GM21367 (cell line): ENCODE data around the gene MSI2.

Source experiments
- ATAC-seq: cut with Tn5 transposase; IDR thresholded peaks from one replicate; pipeline ENCODE4 v1.9.1; 2021; ENCODE audit not compliant: unreplicated experiment

MSI2 gene

DNA sequence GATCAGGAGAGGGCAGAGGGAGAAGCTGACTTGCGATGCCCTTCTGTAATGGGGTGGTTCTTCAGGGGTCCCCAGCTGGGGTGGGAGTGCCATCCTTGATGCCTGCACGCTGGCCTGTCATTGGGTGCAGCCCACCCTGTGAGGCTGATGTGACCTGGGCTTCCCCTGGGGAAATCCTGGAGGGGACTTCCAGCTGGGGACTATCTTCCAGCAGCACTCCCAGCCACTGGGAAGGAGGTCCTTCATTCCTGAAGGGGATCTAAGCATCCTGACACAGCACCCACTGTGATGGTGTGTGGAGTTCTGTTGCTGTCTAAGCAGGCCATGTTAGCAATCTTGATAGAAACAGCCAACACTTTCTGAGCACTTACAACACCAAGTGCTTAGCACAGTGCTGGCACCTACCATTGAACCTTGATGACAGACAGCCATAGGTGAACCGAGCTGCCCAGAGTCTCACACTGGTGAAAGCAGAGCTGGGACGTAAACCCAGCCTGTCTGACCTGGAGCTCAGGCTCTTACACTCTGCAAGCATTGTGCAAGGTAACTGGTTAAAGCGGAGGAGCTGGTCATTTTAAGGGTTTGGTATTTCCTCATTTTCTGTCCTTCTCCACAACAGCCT lies 277.5 kb downstream of the MSI2 start:
- no peak for ATAC-seq

DNA sequence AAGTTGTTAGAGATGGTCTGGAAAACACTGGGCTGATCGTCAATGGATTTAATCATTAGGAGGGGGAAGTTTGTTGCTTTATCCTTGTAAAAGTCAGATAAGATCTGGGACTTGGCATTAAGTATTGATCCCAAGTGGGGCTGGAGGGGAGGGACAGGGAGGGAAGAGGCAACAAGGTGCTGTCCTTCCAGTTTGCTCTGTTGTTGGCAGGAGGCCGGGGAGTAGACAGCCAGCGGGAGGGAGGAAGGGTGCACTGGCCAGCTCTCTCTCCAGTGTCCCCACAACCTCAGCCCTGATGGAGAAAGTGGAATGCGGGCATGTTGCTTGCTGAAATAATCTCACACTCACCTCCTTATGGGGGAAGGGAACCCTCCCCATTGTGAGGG lies 278.5 kb downstream of the MSI2 start:
- no peak for ATAC-seq

DNA sequence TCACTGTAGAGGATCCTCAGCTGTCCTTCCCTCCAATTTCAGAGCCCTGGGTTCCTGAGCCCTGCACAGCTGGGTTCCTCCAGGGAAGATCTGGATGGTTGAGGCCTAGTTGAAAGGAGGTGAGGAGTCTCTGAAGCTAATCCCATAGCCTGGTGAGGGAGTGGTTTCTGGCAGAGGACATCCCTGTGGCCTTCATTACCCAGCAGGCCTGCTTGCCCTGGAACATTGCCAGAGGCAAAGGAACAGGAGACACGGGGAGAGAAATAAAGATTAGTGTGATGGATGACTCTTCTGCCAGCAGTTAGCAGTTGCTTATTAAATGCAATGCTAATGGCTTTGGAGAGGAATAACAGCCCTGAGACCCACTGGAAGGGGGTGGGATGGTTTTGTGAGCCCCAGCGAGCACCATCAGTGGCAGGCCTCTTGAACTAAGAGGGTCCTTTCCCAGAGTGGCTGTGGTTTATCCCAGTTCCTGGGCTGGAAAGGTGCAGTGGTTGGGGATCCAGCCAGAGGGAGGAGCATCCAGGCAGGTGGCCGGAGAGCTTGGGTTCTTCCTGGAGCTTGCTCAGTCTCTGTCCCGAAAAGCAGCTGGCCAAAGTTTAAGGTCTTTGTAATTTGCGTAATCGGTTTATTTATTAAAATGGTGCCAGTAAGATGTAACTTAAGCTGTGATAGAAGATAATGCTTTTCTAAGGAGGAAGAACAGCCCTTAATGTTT lies 279.1 kb downstream of the MSI2 start:
- ATAC-seq = no peak

DNA sequence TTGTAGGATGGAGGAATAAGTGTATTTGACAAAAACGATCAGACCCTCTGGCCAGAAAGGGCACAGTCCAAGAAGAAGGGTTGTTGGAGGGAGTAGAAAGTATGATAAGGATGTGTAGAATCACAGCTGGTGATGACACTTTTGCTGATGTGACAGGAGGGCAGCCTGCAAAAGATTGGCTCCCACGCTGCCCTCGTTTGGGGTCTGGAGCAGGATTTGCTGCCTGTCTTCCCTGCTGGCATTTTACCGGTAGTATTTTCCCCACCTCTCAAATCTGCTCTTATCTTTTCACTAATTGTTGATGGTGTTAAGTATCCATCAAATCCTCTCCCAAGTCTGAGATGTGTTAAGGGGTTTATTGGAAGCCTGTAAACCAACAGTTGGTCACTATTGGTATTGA lies 280.0 kb downstream of the MSI2 start:
- ATAC-seq = no peak

DNA sequence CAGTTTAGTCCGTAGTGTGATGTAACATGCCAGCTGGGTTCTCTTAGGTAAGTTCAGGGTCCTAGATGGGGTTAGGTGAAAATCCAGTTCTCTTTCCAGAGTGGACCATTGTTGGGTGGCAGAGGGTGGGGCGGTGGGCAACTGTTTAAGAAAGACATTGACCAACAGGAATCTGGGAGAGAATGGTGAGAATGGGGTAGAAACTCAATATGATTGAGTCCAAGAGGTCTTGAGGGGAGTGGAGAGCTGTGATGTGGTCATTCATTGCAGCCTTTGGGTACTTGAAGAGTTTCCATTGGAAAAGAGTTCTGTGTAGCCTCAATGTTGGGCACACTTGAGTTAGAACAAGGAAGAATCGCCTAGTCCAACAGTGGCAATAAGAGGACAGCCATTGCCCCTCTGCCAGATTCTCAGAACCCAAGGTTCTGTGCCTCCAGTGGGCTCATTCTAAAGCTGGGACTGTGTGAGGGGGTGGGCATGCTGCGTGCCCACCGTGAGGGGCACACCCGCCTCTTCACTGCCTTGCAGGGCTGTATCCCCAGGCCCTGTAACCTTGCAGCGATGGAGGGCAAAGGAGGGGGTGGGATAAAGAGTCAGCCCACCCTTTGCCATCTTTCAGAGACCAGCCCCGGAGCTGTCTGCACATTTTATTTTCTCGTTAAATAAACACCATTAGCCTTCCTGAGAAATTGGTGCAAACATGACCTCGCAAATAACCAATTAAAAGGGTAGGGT lies 280.6 kb downstream of the MSI2 start:
- ATAC-seq = no peak

DNA sequence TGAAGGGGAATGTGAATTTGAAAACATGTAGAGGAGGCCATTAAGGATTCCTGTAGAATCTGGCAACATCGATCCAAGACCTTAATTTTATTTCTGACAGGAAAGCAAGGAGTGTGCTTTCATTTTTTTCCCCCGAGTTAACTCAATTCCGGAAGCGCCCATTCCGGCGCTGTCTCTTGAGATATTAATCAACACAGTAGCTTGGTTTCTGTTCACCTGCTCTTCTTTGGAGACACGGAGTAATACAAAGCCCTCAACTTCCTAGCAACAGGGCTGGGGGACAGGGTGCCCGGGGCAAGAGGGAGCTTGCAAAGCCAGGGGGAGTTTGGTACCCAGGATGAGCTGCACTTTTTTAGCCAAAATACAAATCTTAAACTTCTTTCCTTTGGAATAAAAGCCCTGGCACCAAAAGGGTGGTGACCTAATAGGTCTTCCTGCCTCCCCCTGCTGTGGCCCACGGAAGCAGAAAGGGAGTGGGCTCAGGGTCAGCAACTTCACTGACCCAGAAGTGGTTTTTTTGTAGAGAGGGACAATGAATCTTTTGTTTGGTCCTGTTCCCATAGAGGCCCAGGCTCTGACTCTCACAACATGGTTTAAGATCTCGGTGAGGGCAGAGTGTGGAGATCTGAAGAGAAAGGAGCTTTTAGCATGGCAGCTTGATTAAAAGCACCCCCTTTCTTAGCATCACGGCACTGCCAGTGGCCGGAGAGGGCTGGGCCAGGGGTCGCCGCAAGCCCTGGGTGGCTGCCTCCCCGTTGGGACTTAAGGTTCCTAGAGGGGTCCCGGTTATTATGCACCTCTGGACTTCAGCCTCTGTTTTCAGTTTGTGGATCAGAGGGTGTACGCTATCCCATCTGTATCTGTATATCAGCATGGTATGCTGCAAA lies 281.4 kb downstream of the MSI2 start:
- no peak for ATAC-seq

DNA sequence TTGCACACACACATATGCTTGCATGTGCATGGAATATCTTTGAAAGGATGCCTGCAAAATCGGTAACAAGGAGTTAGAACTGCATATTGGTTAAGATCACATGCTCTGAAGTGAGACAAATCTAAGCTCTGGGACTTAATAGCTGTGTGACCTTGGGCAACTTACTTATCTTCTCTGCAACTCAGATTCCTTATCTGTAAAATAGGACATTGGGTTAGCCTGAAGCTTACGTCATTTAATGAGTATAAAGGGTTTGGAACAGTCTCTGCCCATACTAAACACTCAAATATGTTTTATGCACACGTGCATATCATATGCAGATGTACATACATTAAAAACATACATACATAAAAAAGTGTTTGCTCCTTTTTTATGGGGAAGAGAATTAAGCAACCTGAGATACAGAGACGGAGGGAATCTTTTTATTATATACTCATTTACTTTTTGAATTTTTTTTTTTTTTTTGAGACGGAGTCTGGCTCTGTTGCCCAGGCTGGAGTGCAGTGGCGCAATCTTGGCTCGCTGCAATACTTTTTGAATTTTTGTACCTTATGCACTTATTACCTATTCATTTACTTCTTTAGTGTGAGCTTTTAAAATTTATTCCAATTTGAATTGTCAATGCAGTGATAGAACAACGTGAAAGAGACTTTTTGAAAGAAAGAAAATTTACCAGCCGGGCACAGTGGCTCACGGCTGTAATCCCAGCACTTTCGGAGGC lies 282.6 kb downstream of the MSI2 start:
- ATAC-seq = no peak

DNA sequence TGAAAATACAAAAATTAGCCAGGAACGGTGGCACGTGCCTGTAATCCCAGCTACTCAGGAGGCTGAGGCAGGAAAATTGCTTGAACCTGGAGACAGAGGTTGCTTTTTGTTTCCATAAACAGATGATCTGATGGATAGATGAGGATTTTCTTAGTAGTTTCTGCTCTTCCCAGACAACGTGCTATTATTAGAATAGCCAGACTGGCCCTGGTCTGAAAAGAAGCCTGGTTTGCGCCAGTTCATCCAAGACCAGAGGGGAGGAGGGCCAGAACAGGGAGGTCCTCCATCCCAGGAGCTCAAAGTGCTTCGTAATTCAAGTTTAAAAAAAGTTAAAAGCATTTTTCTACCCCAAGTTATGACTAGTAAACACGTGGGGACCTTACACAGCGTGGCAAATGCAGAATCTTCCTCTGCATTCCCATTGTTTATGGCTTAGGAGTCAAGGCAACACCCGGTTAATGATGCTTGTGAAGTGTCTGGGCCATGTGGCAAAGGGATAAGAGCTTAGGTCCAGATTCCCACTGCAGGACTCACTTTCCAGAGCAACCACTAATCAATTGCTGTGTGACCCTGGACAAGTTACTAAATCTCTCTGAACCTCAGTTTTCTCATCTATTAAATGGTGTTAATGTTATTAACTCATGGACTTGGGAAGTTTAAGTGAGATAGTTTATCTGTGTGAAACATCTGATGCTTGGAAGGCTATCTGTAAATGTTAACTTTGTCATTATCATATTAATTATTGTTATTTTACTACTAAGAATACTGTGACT lies 283.4 kb downstream of the MSI2 start:
- no peak for ATAC-seq

DNA sequence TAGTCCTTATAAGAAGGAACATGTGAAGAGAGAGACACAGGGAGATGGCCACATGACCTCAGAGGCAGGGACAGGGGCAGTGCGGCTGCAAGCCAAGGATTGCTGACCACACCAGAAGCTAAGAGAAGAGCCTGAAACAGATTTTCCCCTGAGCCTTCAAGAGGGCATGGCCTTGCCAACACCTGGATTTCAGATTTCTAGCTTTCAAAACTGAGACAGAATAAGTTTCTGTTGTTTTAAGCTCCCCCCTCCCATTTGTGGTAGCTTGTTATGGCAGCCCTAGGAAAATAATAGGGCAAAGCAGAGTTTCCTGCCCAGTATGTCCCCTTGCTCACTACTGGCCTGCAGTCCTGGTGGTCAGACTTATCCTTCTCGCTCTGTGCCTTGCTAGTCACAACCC lies 284.3 kb downstream of the MSI2 start:
- no peak for ATAC-seq

DNA sequence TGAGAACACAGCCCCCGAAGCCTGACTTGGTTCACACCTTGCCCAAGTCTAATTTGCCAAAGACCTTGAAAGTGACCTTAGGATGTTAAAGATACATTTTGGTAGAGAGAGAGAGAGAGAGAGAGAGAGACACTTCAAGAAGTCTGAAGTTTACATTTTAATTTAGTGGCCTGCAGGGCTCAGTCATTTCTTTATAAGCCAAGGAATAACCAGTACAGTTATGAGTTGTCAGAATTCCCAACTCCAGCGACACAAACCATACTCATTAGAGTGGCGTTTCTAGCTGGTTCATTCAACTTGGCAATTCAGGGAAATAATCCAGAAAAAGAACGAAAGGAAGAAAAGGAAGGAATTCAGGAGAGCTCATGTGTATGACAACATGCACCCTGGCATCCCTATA lies 284.7 kb downstream of the MSI2 start:
- no peak for ATAC-seq

DNA sequence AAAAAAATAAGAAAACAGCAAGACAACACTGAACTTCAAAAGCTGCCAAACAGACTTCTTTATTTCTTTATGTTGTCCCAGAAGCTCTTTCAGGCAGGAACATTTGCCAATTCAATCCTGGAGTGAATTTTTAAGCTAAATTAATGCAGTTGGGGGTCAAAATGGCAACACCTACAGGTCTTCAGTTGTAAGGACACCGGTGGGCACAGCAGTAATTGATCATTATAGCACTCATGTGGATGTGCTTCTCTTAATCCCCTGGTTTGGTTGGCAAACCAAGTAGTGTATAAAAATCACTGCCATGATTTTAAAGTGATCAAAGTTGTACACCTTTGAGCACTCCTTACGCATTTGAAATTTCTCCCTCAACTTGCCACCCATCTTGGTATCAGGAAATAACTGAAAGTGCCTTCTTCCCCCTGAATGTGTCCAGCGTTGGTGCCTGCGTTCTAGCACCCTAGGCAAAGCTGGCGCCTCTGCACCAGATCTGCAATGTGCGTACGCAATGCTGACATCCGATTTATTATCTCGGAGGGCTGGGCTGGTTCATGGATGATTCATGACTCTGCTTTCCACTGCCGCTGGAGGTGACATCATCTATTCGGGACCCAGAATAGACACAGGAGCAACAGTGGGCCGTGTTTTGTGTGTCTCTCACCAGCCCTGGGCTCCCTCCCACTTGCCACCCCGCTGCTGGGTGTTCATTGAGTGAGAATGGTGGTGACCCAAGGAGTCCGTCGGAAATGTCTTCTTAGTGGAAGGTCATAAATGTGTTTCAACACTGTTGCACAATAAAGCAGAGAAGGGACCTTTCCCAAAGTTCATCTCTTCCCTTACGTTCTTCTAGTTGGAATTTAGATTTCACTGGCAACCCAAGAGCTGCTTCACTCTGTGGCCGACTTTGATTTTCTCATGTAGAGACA lies 285.4 kb downstream of the MSI2 start:
- no peak for ATAC-seq

DNA sequence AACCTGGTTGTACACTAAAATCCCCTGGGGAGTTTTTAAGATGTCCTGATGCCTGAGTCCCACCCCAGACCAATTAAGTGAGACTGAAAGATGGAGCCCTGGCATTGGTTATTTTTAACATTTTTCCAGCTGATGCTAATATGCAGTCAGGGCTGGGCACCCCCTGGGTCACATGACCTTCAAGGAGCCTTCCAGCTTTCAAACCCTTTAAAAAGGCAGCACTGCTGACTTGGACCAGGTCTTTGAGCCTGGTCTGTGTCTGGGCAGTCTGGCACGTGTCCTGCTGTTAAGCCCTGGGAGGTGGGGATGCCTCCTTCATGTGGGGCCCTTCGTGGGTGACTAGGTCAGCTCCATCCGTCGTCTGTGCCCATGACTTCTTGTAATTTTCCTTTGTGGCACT lies 286.2 kb downstream of the MSI2 start:
- ATAC-seq = no peak

DNA sequence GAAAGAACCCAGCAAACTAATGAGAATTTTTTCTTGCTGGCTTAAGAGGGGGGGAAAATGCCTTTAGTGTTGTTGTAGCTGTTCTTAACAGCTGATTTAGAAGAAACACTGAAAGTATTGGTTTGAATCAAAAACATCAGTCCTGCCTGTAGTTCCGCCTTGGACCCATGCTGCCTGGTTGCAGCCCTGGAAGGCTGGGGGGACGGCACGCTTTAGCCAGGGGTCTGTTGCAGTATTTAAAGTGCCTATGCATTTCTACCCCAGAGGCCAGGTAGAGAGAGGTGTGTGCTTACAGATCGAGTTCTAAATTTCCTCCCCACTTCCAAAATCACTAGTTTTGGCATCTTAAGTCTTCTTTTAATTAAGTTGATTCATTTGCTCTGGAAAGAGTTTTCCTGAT lies 286.9 kb downstream of the MSI2 start:
- no peak for ATAC-seq

DNA sequence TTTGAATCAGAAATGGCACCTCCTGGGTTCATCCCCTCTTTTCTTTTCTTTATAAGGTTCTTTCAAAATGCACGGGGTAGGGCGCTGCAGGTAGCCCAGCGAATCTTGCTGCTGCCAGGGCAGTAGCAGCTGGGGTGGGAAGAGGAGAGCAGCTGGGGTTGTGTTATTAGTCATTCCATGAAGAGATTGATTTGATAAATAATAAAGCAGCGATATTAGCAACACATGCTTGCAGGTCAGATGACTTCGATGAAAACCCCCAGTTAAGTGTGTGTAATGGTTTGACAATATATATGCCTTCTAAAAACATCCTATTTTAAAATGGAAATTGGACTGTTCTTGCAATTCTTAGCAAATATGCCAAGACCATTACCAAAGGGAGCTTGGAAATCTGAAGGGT lies 288.1 kb downstream of the MSI2 start:
- no peak for ATAC-seq

DNA sequence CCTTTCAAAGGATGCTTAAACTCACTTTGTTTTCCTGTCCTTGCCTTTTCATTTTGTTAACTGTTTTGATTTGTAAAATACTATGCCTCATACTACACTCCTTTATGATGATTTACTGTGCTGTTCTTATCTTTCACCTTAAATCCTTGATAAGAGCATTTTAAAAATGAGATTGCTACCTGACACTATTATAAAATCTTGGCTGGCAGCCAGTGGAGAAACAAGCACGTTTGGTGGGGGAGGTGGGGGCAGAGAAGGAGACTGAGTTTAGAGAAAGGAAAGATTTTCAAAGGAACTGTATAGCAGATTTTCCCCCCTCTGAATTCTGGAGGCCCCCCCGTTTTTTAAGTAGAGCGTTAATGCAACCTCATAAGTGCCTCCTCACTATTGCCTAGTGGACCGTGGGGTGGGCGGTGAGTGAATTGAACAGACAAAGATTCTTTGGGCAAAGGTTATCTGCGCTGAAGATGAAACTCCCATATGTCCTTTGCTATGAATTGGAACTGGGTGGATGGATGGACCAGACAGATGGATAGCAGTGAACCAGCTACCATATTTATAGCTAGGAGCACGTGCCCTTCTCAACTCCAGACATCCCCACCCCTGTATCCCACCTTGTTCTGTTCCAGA lies 288.6 kb downstream of the MSI2 start:
- ATAC-seq = no peak

DNA sequence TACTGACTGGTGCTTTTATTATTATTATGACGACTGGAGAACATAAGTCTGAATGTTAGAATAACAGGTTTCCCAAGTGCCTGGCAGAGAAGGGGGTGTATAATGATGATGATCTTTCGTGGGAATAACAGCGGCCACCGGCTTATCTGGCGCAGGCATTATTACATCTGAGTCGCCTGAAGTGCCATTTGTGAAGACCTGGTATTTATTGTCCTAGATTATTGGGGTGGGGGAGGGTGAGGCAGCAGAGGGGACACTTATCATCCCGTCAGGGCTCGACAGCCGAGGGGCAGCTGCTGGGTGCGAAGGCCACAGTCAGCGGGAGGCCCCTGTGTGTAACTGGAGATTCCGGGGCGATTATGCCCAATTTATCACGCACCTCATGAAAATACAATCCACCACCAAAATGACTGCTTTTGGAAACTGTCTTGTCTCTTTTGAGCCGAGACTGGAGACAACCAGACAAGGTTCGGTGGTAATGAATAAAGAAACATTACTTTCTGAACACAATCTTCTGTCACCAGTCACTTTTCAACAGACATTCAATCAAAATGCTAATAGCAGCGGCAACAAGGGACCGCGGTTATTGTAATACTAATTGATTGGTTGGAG lies 289.5 kb downstream of the MSI2 start:
- no peak for ATAC-seq

DNA sequence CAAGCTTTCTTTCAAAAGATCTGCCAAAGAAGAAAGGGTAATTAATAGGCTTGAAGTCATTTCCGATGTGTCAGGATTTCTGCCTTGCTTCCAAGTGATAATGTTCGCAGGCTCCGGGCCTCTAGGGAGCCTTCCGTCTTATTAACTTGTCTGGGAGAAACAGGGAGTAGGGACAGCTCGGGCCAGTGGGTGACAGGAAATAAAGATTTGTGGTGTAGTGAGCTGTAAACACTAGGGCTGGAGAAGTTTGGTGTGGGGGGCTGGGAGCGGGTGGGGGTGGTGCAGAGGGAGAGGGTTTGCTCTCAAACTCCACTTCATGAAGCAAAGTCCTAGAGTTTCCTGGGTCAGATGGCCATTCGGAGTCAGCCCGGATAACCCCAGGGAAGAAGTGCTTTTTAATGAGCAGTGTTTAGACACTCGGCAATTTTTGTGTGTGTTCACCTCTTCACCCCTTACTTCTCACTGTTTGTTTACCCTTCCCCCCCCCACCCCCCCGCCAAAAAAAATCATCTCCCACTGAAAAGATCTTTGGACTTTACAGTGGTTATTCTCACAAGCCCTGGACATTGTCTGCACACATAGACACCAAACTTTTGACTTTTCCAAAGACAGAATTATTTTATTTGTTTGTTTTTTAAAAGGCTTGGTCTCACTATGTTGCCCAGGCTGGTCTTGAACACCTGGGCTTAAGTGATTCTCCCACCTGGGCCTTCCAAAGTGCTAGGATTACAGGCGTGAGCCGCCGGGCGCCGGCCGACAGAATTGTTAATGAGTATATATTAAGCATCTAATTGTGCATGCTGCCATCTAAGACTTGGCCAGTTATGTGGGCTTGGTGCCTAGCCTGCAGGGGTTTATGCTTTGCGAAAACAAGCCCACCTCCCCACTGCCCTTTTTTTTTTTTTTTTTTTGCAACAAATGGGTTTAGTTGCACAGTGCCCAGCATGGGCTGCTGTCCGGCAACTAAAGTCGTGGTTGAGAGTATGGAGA lies 292.4 kb downstream of the MSI2 start:
- no peak for ATAC-seq
